ENCODE measurements around the gene MRNIP.

GRCh38 chr5:179817470-179817840 is 41.2 kb downstream of the MRNIP start:
- TF ChIP-seq CTCF (IDR thresholded peaks at IDR 0.05), result no peak
- no peak for TF ChIP-seq POLR2A (IDR thresholded peaks at IDR 0.05)
